ENCODE data around the gene C1orf159.

Gene C1orf159

GRCh38 chr1:1115786-1116700 lies at the start of gene C1orf159:
Gene C1orf159, minus strand, starts transcription at chr1:1116089. Its CDS starts 24,546 bp downstream, at chr1:1091543.
- Mint-ChIP-seq H3K27me3 (peaks cover 46% of the 10 kb centered on the region), H3K27ac (peak within 1 kb of the TSS; percentile 74), H3K4me3 (peak within 1 kb of the TSS; percentile 80), H3K4me1 (ENCODE audit: low read depth) (peaks cover 18% of the 10 kb centered on the region), H3K9me3 (peaks cover 20% of the 10 kb centered on the region), H3K36me3 (ENCODE audit: low read depth) (peaks cover 26% of the 10 kb centered on the region)
- intact Hi-C loops (cut with micrococcal nuclease) = loop anchor here (2.0 kb wide), 1 partner anchor 115 kb away; no protein-coding TSS in a partner anchor

GRCh38 chr1:1165485-1165884 lies 49.6 kb upstream of the C1orf159 start:
- Mint-ChIP-seq H3K36me3 (ENCODE audit: low read depth) (no peaks in the 10 kb centered on the region), H3K4me3 (no peak overlapping the region), H3K4me1 (ENCODE audit: low read depth) (no peaks in the 10 kb centered on the region), H3K27ac (no peak overlapping the region), H3K9me3 (no peaks in the 10 kb centered on the region), H3K27me3 (peaks cover 46% of the 10 kb centered on the region)
- intact Hi-C loops (cut with micrococcal nuclease) = no loop called here

- Mint-ChIP-seq H3K4me1 (ENCODE audit: low read depth) (no peaks in the 10 kb centered on the region), H3K9me3 (no peaks in the 10 kb centered on the region), H3K36me3 (ENCODE audit: low read depth) (no peaks in the 10 kb centered on the region), H3K4me3 (no peak overlapping the region), H3K27ac (no peak overlapping the region), H3K27me3 (peaks cover 41% of the 10 kb centered on the region)
- intact Hi-C loops (cut with micrococcal nuclease) = no loop called here
Measured at GRCh38 chr1:1164701-1165451, 49.0 kb upstream of the C1orf159 start.

- intact Hi-C loops (cut with micrococcal nuclease) = no loop called here
- H3K27ac Mint-ChIP-seq = no peak overlapping the region
- H3K4me1 Mint-ChIP-seq (ENCODE audit: low read depth) = no peaks in the 10 kb centered on the region
- H3K4me3 Mint-ChIP-seq = no peak overlapping the region
- H3K27me3 Mint-ChIP-seq = peaks cover 36% of the 10 kb centered on the region
- H3K36me3 Mint-ChIP-seq (ENCODE audit: low read depth) = no peaks in the 10 kb centered on the region
- no peaks in the 10 kb centered on the region for H3K9me3 Mint-ChIP-seq
Measured at GRCh38 chr1:1164361-1164700, 48.4 kb upstream of the C1orf159 start.

GRCh38 chr1:1163538-1164070 lies 47.7 kb upstream of the C1orf159 start:
- Mint-ChIP-seq H3K9me3 (no peaks in the 10 kb centered on the region), H3K27ac (no peak overlapping the region)

GRCh38 chr1:1162597-1163537 lies 47.0 kb upstream of the C1orf159 start:
- Mint-ChIP-seq H3K4me3 (no peak overlapping the region), H3K27me3 (peaks cover 32% of the 10 kb centered on the region), H3K9me3 (no peaks in the 10 kb centered on the region), H3K36me3 (ENCODE audit: low read depth) (no peaks in the 10 kb centered on the region), H3K27ac (no peak overlapping the region), H3K4me1 (ENCODE audit: low read depth) (no peaks in the 10 kb centered on the region)
- intact Hi-C loops (cut with micrococcal nuclease) = no loop called here

More at GRCh38 chr1:1163538-1164070, 47.7 kb upstream of the C1orf159 start:
- Mint-ChIP-seq H3K4me1 (ENCODE audit: low read depth) (no peaks in the 10 kb centered on the region), H3K4me3 (no peak overlapping the region), H3K27me3 (peaks cover 32% of the 10 kb centered on the region), H3K36me3 (ENCODE audit: low read depth) (no peaks in the 10 kb centered on the region)
- intact Hi-C loops (cut with micrococcal nuclease) = no loop called here

GRCh38 chr1:1161683-1162079 lies 45.8 kb upstream of the C1orf159 start:
- no peaks in the 10 kb centered on the region for H3K4me1 Mint-ChIP-seq (ENCODE audit: low read depth)
- no peak overlapping the region for H3K27ac Mint-ChIP-seq
- no peaks in the 10 kb centered on the region for H3K9me3 Mint-ChIP-seq
- no peak overlapping the region for H3K4me3 Mint-ChIP-seq
- H3K36me3 Mint-ChIP-seq (ENCODE audit: low read depth) = no peaks in the 10 kb centered on the region
- peaks cover 32% of the 10 kb centered on the region for H3K27me3 Mint-ChIP-seq
- intact Hi-C loops (cut with micrococcal nuclease) = no loop called here

- Mint-ChIP-seq H3K9me3 (no peaks in the 10 kb centered on the region), H3K27me3 (peaks cover 30% of the 10 kb centered on the region), H3K36me3 (ENCODE audit: low read depth) (no peaks in the 10 kb centered on the region), H3K4me3 (no peak overlapping the region), H3K4me1 (ENCODE audit: low read depth) (no peaks in the 10 kb centered on the region), H3K27ac (no peak overlapping the region)
- intact Hi-C loops (cut with micrococcal nuclease) = no loop called here
Measured at GRCh38 chr1:1161078-1161682, 45.3 kb upstream of the C1orf159 start.

- no peaks in the 10 kb centered on the region for H3K9me3 Mint-ChIP-seq
- H3K36me3 Mint-ChIP-seq (ENCODE audit: low read depth) = no peaks in the 10 kb centered on the region
- H3K27me3 Mint-ChIP-seq = peaks cover 25% of the 10 kb centered on the region
- intact Hi-C loops (cut with micrococcal nuclease) = no loop called here
- H3K4me1 Mint-ChIP-seq (ENCODE audit: low read depth) = no peaks in the 10 kb centered on the region
- no peak overlapping the region for H3K4me3 Mint-ChIP-seq
- no peak overlapping the region for H3K27ac Mint-ChIP-seq
Measured at GRCh38 chr1:1160281-1160930, 44.5 kb upstream of the C1orf159 start.

GRCh38 chr1:1157914-1158710 lies 42.2 kb upstream of the C1orf159 start:
- intact Hi-C loops (cut with micrococcal nuclease) = no loop called here
- peaks cover 9% of the 10 kb centered on the region for H3K27me3 Mint-ChIP-seq
- H3K27ac Mint-ChIP-seq = peak overlapping the region; percentile 86
- no peaks in the 10 kb centered on the region for H3K4me1 Mint-ChIP-seq (ENCODE audit: low read depth)
- H3K36me3 Mint-ChIP-seq (ENCODE audit: low read depth) = no peaks in the 10 kb centered on the region
- peaks cover 9% of the 10 kb centered on the region for H3K9me3 Mint-ChIP-seq
- H3K4me3 Mint-ChIP-seq = peak overlapping the region; percentile 73

- Mint-ChIP-seq H3K27ac (peak overlapping the region; percentile 86), H3K36me3 (ENCODE audit: low read depth) (no peaks in the 10 kb centered on the region), H3K27me3 (peaks cover 6% of the 10 kb centered on the region), H3K9me3 (peaks cover 16% of the 10 kb centered on the region), H3K4me1 (ENCODE audit: low read depth) (no peaks in the 10 kb centered on the region), H3K4me3 (peak overlapping the region; percentile 73)
- intact Hi-C loops (cut with micrococcal nuclease) = no loop called here
Measured at GRCh38 chr1:1157426-1157913, 41.6 kb upstream of the C1orf159 start.

- Mint-ChIP-seq H3K27ac (peak overlapping the region; percentile 86), H3K4me3 (no peak overlapping the region), H3K9me3 (peaks cover 21% of the 10 kb centered on the region), H3K27me3 (peaks cover 4% of the 10 kb centered on the region), H3K36me3 (ENCODE audit: low read depth) (no peaks in the 10 kb centered on the region), H3K4me1 (ENCODE audit: low read depth) (no peaks in the 10 kb centered on the region)
- intact Hi-C loops (cut with micrococcal nuclease) = no loop called here
Measured at GRCh38 chr1:1157033-1157365, 41.1 kb upstream of the C1orf159 start.
